Measurements from ENCODE around the gene TNS2. TPM values are rescaled to one million over a fixed set of nuclear protein-coding genes. Genes with fewer than 3 reads are reported as not detected.
A peak's percentile ranks its signal among the peaks of the same experiment; 100 is the strongest.

The TNS2 gene
- total RNA-seq, 4 donors from 2014 or later: 173 to 226 (median 202) TPM

GRCh38 chr12:53061404-53062010 is 11.6 kb downstream of the TNS2 start:
- TF ChIP-seq CTCF (IDR thresholded peaks at IDR 0.05): no peak
- peak in 1 of 2 donors; percentile 28 for TF ChIP-seq POLR2AphosphoS5 (IDR thresholded peaks at IDR 0.05)
- 84% methylated on average over 3 of the region's 5 CpGs for WGBS
- intact Hi-C loops (cut with DNase I): no loop called here
- Histone ChIP-seq H3K36me3 (peaks cover 22 to 100% (median 97%) of the 10 kb centered on the region in 4 donors), H3K27ac (replicated peaks in 1 of 4) (peak overlapping the region; percentile 82 to 95 (median 88)), H3K27me3 (no peaks in the 10 kb centered on the region), H3K4me1 (peaks cover 85 to 97% (median 94%) of the 10 kb centered on the region in 4 donors), H3K4me3 (no peak overlapping the region), H3K9me3 (no peaks in the 10 kb centered on the region)
- no peak for DNase-seq (ENCODE audit: extremely low spot score)

GRCh38 chr12:53062011-53062961 is 12.4 kb downstream of the TNS2 start:
- Histone ChIP-seq H3K36me3 (peaks cover 22 to 100% (median 96%) of the 10 kb centered on the region in 4 donors), H3K9me3 (no peaks in the 10 kb centered on the region), H3K4me1 (peaks cover 88 to 100% (median 96%) of the 10 kb centered on the region in 4 donors), H3K4me3 (no peak overlapping the region), H3K27me3 (no peaks in the 10 kb centered on the region), H3K27ac (replicated peaks in 1 of 4) (peak overlapping the region; percentile 82 to 95 (median 88))
- intact Hi-C loops (cut with DNase I): no loop called here
- DNase-seq (ENCODE audit: extremely low spot score): no peak
- TF ChIP-seq CTCF (IDR thresholded peaks at IDR 0.05) (no peak), POLR2AphosphoS5 (IDR thresholded peaks at IDR 0.05) (peak in 1 of 2 donors; percentile 26)
- WGBS: 69% methylated on average over 17 of the region's 20 CpGs

GRCh38 chr12:53062977-53063707 is 13.3 kb downstream of the TNS2 start:
- TF ChIP-seq POLR2AphosphoS5 (IDR thresholded peaks at IDR 0.05): peak in 1 of 2 donors; percentile 1
- TF ChIP-seq EP300 (IDR thresholded peaks at IDR 0.05): no peak
- Histone ChIP-seq H3K27ac (replicated peaks in 1 of 4) (peak overlapping the region; percentile 82 to 95 (median 88)), H3K36me3 (peaks cover 17 to 100% (median 96%) of the 10 kb centered on the region in 4 donors), H3K4me1 (peaks cover 84 to 100% (median 97%) of the 10 kb centered on the region in 4 donors), H3K9me3 (no peaks in the 10 kb centered on the region), H3K27me3 (no peaks in the 10 kb centered on the region), H3K4me3 (no peak overlapping the region)
- 76% methylated on average over 14 of the region's 14 CpGs for WGBS
- DNase-seq (ENCODE audit: extremely low spot score): no peak
- intact Hi-C loops (cut with DNase I): no loop called here

GRCh38 chr12:53063708-53064612 is 14.1 kb downstream of the TNS2 start:
- Histone ChIP-seq H3K36me3 (peaks cover 17 to 97% (median 92%) of the 10 kb centered on the region in 4 donors), H3K4me3 (no peak overlapping the region), H3K27ac (replicated peaks in 1 of 4) (peak overlapping the region; percentile 82 to 95 (median 88)), H3K9me3 (no peaks in the 10 kb centered on the region), H3K4me1 (peaks cover 89 to 100% (median 99%) of the 10 kb centered on the region in 4 donors), H3K27me3 (no peaks in the 10 kb centered on the region)
- 49% methylated on average over 12 of the region's 13 CpGs for WGBS
- TF ChIP-seq POLR2A (IDR thresholded peaks at IDR 0.05; ENCODE audit: low read depth): no peak
- peak in 1 of 3 experiments; percentile 8 for TF ChIP-seq CTCF (IDR thresholded peaks at IDR 0.05)
- no peak for TF ChIP-seq EP300 (IDR thresholded peaks at IDR 0.05)
- peak; percentile 44 to 68 for TF ChIP-seq POLR2AphosphoS5 (IDR thresholded peaks at IDR 0.05)
- no peak for DNase-seq (ENCODE audit: extremely low spot score)
- intact Hi-C loops (cut with DNase I): no loop called here

All from esophagus muscularis mucosa (tissue), 4 donors.